HL-60/S4 (cell line): ENCODE data around the gene QRICH1.
"Not testable (repeated sequence)": the region's sequence is repeated elsewhere in the genome, so short reads cannot be mapped to it uniquely, and the experiment has no call there.

Experiments
- in situ Hi-C: fragments of 300-500 bp; cut with MboI; formaldehyde crosslinking; loops from 2 replicates; pipeline ENCODE4 v1.14.3; 2022; ENCODE audit warnings: low sequenced_read_pairs

The QRICH1 gene

DNA sequence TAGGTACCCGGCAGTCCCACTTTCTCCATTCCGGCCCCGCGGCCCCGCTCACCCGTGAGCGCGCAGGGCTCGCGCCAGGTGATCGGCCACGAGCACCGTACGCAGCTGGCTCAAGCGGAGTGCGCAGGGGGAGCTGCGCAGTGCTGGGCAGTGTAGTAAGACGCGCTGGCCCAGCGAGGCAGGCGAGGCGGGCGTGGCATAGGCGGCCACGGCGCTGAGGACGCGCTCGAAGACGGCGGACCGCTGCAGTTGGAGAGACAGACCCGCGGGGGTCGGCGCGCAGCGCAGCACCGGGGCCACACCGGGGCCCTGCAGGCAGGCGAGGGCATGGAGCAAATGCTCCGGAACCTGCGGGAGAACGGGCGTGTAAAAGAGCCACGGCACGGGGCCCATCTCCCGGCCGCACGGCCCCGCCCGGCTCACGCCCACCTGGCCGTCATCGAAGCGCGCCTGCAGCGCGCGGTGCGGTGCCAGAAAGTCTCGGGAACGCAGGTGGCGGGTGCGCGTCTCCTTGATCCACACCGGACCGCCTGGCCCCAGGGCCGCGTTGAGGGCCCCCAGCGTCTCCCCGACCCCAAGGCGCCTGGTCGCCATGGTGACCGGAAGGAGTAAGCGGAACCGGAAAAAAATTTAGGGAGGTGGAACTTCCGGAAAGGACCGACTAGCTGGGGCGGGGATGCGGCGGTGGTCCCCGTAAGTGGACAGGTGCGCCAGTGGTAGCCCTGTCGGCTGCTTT lies 75.7 kb downstream of the QRICH1 start, which contains the start of gene DALRD3:
DALRD3 (minus strand) TSS at position 610 of the 736 bp plus-strand sequence; CDS start at position 594, 16 bp downstream.
- in situ Hi-C loops: no loop called here

DNA sequence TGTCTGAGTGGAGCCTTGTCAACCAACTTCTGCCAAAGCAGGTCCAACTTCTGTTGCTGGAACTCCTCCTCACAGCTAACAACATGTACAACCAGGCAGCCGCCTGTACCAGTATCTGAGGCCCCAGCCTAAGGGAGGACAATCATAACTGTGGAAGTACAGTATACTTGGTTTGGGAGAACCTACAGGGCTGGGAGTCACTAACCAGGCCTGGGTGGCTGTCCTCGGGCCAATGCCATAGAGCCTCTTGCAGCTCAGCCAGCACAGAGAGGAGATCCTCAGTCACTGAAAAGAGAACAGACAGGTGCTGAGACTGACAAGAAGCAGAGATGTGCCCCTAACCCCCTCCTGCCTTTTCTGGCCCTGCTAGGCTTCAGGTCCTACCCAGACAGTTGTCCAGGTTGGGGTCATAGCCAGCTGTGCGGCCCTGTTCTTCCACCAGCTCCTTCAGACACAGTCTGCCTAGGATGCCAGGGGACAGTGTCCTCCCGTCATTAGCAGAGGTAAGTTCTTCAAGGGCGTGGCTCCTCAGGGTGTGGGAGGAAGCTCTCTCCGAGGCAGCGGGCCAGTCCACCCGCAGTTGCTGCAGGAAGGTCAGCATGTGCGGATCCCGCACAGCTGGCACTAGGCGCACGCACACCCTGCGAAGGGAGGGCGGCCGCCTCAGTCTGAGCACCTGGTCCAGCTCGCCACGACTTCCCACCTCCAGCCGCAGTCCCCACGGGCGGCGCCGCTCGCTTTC lies 76.5 kb downstream of the QRICH1 start:
- in situ Hi-C loops: no loop called here

DNA sequence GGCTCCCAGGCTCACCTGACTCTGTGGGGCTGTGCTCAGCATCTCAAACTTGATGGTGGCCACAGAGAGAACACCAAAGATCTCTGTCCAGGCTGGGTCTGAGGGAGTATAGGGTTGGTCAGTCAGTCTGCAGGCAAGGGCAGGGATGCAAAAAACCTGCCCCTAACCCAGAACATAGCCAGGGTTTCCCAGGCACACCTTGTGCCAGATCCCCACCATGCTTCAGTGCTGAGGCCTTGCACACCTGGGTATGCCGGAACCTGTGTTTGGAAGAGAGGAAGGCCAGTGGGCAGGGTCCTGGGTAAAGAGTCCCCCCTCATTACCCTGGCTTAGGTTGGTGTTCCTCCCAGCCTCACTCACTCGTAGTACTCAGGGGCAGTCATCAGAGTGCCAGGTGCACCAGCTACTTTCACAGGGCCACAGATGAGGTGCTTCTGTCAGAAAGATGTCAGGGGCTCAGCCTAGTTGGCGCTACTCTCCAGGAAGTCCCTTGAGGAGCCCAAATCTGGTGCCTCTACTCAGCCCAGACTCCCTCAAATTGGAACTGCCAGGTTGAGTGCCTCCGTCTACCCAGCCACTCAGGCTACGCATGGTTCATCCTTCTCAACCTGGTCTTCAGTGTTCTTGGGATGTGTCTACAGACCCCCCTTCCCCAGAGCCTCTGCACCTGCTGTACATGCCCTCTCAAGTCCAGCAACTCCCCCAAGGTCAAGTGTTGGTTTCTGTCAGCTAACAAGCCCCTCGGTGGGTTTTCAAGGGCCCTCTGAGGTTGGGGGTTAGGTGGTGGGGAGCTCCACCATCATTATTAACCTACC lies 77.2 kb downstream of the QRICH1 start:
- in situ Hi-C loops: no loop called here

DNA sequence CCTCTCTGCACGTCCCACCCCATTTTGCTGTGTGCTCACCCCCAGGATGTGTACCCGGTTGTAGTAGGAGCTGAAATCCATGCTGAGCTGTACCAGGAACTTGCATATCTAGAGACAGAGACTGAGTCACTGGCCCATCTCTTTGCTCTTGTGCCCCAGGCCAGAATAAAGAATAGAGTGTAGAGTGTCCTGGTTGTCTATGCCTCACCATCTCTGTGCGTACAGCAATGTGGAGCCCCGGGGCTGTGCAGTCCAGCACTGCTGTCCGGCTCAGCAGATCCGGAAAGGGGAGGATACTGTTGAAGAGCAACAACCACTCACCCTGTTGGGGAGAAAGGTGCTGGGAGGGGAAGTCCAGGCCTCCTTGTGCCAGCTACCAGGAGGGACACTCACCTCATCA lies 78.1 kb downstream of the QRICH1 start:
- in situ Hi-C loops: no loop called here

DNA sequence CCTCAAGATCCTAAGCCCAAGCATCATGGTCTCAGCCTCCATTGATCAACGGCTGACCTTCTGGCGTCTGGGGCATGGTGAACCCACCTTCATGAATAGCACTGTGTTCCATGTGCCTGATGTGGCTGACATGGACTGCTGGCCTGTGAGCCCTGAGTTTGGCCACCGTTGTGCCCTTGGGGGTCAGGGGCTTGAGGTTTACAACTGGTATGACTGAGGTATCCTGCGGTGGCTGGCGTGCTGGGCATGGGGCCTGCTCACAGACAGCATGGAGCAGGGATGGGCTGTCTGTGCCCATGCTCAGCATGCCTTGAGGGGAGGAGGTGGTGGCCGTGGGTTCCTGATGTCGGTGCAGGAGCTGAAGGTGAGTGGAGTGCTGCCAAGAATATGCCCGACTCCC lies 78.8 kb downstream of the QRICH1 start:
- in situ Hi-C loops: no loop called here

DNA sequence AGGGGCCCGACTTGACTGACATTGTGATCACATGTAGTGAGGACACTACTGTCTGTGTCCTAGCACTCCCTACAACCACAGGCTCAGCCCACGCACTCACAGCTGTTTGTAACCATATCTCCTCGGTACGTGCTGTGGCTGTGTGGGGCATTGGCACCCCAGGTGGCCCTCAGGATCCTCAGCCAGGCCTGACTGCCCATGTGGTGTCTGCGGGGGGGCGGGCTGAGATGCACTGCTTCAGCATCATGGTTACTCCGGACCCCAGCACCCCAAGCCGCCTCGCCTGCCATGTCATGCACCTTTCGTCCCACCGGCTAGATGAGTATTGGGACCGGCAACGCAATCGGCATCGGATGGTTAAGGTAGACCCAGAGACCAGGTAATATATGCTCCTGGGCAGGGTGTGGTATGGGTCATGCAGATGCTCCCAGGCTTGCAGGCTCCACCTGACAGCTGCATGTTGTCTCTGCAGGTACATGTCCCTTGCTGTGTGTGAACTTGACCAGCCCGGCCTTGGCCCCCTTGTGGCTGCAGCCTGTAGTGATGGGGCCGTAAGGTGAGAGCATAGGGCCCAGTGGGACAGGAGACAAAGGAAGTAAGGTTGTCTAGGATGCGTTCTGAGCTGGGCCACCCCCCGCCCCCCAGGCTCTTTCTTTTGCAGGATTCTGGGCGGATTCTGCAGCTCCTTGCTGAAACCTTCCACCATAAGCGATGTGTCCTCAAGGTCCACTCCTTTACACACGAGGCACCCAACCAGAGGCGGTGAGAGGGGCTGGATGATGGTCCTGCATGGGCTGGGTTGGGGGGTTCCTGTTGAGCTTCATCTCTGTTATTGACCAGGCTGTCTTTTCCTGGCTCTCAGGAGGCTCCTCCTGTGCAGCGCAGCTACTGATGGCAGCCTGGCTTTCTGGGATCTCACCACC lies 79.9 kb downstream of the QRICH1 start:
- in situ Hi-C loops: no loop called here

DNA sequence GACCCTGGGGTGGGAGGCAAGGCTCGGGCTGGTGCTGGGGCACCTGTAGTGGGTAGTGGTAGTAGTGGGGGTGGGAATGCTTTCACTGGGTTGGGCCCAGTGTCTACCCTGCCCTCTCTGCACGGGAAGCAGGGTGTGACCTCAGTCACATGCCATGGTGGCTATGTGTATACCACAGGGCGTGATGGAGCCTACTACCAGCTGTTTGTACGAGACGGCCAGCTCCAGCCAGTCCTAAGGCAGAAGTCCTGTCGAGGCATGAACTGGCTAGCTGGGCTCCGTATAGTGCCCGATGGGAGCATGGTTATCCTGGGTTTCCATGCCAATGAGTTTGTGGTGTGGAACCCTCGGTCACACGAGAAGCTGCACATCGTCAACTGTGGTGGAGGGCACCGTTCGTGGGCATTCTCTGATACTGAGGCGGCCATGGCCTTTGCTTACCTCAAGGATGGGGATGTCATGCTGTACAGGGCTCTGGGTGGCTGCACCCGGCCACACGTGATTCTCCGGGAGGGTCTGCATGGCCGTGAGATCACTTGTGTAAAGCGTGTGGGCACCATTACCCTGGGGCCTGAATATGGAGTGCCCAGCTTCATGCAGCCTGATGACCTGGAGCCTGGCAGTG lies 80.6 kb downstream of the QRICH1 start:
- in situ Hi-C loops: no loop called here

DNA sequence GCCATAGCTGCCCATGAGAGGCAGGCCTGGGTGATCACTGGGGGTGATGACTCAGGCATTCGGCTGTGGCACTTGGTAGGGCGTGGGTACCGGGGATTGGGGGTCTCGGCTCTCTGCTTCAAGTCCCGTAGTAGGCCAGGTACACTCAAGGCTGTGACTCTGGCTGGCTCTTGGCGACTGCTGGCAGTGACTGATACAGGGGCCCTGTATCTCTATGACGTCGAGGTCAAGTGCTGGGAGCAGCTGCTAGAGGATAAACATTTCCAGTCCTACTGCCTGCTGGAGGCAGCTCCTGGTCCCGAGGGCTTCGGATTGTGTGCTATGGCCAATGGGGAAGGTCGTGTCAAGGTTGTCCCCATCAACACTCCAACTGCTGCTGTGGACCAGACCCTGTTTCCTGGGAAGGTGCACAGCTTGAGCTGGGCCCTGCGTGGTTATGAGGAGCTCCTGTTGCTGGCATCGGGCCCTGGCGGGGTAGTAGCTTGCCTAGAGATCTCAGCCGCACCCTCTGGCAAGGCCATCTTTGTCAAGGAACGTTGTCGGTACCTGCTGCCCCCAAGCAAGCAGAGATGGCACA lies 81.3 kb downstream of the QRICH1 start:
- in situ Hi-C loops: no loop called here

DNA sequence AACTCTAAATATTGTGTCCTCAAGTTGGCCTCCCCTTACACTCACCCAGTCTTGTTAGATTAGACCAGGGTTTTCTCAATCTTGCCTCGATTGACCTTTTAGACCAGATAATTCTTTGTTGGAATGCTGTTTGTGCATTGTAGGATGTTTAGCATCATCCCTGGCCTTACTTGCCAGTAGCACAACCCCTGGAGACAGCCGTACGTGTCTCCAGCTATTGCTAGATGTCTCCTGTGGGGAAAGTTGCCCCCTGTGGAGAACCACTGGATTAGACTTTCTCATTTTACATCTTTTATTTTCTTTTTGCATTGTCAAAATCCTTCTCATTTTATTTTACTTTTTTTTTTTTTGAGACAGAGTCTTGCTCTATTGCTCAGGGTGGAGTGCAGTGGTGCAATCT lies 84.5 kb downstream of the QRICH1 start:
- in situ Hi-C loops: no loop called here

DNA sequence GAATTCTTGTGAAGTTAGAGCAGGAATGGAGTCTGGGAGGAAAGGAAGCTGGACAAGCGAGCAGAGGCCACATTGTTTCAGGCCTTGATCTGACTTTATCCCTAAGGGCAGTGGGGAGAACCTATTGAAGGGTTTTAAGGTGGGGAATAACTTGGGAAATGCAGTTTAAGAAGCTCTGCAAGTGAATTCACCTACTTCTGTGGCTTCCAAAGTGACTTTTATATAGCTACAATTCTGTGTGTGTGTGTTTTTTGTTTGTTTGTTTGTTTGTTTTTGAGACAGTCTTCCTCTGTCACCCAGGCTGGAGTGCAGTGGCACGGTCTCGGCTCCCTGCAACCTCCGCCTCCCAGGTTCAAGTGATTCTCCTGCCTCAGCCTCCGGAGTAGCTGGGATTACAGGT lies 85.2 kb downstream of the QRICH1 start:
- in situ Hi-C loops: not testable (repeated sequence)

DNA sequence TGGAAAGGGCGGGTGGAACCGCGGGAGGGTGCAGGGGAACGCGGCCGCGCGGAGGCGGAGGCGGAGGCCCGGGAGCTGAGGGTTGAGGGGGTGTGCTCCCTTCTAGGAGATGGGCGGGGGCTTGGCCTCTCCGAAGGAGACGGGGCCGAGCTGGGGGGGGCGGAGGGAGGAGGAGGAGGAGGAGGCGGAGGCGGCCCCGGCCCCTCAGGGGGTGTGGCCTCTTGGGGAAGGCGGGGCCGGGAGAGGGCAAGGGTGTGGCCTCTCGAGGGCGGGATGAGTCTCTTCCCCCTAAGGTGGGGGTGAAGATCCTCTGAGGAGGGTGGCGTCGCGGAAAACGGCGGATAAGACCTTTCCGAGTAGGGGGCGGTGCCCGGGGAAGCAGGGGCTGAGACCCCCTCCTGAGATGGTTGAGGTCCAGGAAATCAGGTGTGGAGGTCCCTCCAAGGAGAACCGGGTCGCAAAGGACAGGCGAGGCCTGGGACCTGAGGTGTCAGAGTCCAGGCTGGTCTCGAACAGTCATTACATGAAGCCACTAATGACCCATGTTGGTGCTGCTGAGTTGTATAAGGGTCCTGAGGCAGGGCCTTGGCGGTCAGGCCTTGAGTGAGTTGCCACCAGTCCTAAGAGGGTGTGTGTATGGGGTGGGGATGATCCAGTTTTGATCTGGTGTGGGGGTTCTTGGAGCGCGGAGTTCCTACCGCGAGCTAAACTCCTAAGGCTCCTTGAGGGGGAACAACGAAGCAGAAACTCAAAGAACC lies 85.9 kb downstream of the QRICH1 start:
- in situ Hi-C loops: no loop called here

DNA sequence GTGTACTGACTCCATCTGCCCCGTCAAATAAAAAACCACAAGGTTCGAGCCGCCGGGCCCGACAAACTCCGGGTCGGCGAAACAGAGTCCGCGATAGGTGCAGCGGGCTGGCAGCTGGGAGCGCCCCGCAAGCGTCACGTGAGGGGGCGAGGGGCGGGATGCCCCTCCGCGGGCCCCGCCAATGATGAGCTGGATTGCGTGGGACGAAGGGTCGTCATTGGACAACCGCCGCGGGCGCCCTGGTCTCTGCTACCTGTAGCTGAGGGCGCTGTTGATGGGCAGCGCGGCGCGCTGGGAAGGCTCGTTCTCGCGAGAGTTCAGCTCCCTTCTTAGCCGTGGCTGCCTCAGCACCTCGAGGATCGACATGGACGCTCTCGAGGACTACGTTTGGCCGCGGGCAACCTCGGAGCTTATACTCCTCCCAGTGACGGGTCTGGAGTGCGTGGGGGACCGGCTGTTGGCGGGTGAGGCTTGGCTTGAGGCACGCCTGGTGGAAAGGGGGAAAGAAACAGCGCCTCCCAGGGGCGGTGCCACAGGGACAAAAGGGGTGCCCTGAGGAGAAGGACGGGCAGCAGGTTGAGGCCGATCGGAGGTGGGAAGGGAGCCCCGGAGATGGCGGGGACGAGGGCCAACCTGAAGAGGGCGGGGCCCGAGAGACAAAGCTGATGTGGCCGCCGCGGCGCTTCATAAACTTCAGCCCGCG lies 86.7 kb downstream of the QRICH1 start, which contains the start of gene WDR6:
WDR6 (plus strand) TSS at position 324 of the 703 bp plus-strand sequence; CDS start at position 365, 41 bp downstream.
- in situ Hi-C loops: no loop called here

DNA sequence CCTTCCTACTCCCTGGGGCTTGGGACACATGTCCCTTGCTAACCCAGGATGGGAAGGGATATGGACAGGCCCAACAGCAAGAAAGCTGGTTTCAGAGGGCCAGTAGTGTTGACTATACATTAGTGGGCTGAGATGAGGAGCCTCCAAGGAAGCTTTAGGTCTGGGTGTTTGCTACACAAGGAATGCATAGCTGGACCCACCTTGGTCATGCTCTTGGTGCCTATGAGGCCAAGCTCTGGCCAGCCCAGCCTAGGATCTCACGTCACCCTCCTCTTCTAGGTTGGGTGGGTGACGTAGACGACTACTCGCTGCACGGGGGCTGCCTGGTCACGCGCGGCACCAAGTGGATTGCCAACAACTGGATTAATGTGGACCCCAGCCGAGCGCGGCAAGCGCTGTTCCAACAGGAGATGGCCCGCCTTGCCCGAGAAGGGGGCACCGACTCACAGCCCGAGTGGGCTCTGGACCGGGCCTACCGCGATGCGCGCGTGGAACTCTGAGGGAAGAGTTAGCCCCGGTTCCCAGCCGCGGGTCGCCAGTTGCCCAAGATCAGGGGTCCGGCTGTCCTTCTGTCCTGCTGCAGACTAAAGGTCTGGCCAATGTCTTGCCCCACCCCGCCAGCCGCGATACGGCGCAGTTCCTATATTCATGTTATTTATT lies 87.3 kb downstream of the QRICH1 start:
- in situ Hi-C loops: no loop called here

DNA sequence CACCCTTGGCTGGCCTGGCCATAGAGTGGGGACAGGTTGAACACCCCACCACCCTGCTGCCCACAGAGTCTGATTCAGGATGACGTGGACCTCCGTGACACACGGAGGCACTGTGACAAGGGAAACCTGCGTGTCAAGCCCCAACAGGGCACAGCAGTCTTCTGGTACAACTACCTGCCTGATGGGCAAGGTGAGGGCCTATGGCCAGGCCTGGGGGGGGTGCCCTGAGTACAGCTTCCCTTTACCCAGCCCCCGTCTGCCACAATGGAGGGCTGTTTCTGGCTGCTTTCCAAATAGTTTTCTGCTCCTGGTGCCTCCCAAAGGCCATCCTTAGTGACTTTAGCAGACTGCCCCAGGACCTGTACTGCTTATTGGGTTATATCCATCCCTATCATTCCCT lies 87.9 kb downstream of the QRICH1 start:
- in situ Hi-C loops: no loop called here

DNA sequence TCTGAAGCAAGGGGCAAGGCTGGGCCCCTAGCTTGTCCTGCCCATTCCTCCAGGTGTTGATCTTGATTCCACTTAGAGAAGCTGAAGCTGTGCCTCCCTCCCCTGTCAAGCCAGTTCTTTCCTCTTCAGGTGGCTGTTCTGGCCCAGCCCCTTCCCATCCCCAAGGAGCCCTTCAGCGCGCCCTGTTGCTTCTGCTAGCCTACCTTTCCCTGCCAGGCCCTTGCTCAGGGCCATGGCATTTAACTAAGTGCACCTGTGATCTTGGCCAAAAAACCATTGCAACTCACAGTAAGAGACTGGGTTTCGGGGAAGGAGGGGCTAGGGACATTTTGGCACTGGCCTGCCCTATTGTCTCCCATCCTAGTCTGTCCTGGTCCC lies 88.6 kb downstream of the QRICH1 start:
- in situ Hi-C loops: no loop called here

DNA sequence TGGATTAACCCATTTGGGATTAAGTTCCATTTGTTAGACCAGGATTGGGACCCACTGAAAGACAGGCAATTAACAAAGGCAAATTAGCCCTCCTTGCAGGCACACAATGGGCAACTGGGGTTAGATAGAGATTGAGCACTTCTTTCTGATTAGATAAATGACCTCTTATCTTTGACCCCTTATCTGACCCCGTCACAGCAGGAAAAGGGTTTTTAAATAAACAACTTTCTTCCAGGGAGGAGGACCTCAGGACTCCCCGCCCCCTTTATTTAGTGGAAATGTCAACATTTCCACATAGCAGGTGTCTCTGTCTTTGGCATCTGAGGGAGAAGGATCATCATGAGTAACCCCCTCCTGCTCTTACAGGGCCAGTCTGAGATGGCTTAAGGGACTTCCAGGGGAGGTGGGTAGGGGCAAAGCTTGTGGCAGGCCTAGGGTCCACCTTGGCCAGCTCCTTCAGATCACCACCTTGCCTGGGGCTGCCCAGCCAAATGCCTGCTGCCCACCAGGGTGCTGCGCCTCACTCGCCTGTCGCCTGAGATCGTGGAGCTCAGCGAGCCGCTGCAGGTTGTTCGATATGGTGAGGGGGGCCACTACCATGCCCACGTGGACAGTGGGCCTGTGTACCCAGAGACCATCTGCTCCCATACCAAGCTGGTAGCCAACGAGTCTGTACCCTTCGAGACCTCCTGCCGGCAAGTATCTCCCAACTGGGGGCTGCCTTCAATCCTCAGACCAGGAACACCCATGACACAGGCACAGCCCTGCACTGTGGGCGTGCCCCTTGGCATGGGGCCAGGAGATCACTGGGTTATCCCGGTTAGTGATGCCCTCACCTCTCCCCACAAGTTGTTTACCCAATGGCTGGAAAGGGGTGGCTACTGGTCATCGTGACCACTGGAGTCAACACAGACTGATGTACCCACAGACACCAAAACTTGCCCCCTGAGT lies 89.2 kb downstream of the QRICH1 start:
- in situ Hi-C loops: no loop called here

DNA sequence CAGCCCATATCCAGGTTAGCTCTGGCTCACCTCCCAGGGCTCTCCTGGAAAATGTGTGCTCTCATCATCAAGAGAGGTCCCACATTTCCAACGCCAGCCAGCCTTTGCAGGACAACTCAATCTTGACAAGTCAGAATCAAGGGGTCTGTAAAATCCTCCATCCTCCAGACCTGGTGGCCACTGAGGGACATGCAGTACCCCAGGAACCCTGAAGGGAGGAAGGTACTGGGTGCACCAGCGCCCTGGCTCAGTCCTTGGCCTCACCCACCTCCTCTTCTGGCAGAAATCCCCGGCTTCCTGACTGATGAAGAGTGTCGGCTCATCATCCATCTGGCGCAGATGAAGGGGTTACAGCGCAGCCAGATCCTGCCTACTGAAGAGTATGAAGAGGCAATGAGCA lies 92.7 kb downstream of the QRICH1 start:
- in situ Hi-C loops: no loop called here
